SK-N-SH (cell line): ENCODE data around the gene SULT2B1. TPM values are rescaled to one million over a fixed set of nuclear protein-coding genes. Genes with fewer than 3 reads are reported as not detected.

ENCODE experiments used
- CTCF ChIA-PET: fragments of 300-600, 350-600 bp; formaldehyde crosslinking; extraction: SDS; loops from one replicate; lab custom pipeline; 2021; lab: Yijun Ruan, JAX
- POLR2A ChIA-PET: fragments of 350-600 bp; sonication (Branson Sonifier 250); formaldehyde crosslinking; extraction: SDS; loops from one replicate; lab custom pipeline; 2020; ENCODE audit warnings: antibody characterized with exemption, inconsistent platforms; lab: Yijun Ruan, JAX
- DNase-seq: peaks from one replicate; pipeline ENCODE4 v3.0.0; 2012
- H2AFZ ChIP-seq: fragments of 200-600 bp; sonication (generic); 2 replicates; pipeline ENCODE4 v1.8.1; 2016; ENCODE audit warnings: antibody characterized with exemption, mild to moderate bottlenecking, low read depth
- H3F3A ChIP-seq: fragments of 200-600 bp; sonication (generic); replicated peaks from 2 replicates; pipeline ENCODE3; 2016; ENCODE audit warnings: antibody characterized with exemption, mild to moderate bottlenecking; ENCODE audit not compliant: insufficient read depth
- H3K27ac ChIP-seq, 2 experiments: fragments of 200-500 bp in 1 of 2; fragments of 200-600 bp in 1 of 2; sonication (Bioruptor generic) in 1 of 2; sonication (generic), shearing (Covaris generic) in 1 of 2; 2 replicates each; pipeline versions ENCODE4 v1.5.1 to v1.6.1; 2014 to 2016; ENCODE audit warnings: low read depth in 2 of 2, inconsistent platforms in 1 of 2, low read length in 1 of 2, mild to moderate bottlenecking in 1 of 2, mixed read lengths in 1 of 2
- H3K27me3 ChIP-seq: fragments of 200-600 bp; sonication (generic), shearing (Covaris generic); 2 replicates; pipeline ENCODE4 v1.6.1; 2016; ENCODE audit warnings: mixed run types; ENCODE audit not compliant: insufficient read depth
- H3K36me3 ChIP-seq, 2 experiments: fragments of 200-500 bp in 1 of 2; fragments of 200-600 bp in 1 of 2; sonication (Bioruptor generic) in 1 of 2; sonication (generic) in 1 of 2; replicated peaks in 1 of 2; 2 replicates each; pipeline versions ENCODE3 to v1.5.1; 2014 to 2016; ENCODE audit warnings: low read length in 1 of 2, mild to moderate bottlenecking in 1 of 2; ENCODE audit not compliant: insufficient read depth in 2 of 2, control insufficient read depth in 1 of 2
- H3K4me1 ChIP-seq, 2 experiments: fragments of 200-500 bp in 1 of 2; fragments of 200-600 bp in 1 of 2; sonication (Bioruptor generic) in 1 of 2; sonication (generic), shearing (Covaris generic) in 1 of 2; 2 replicates each; pipeline versions ENCODE4 v1.5.1 to v1.6.1; 2014 to 2016; ENCODE audit warnings: low read depth in 1 of 2, low read length in 1 of 2, mixed run types in 1 of 2; ENCODE audit not compliant: insufficient read depth in 2 of 2, control insufficient read depth in 1 of 2
- H3K4me2 ChIP-seq: fragments of 200-600 bp; sonication (generic), shearing (Covaris generic); 2 replicates; pipeline ENCODE4 v1.6.1; 2017; ENCODE audit warnings: mixed run types
- H3K4me3 ChIP-seq, 2 experiments: fragments of 200-500 bp in 1 of 2; fragments of 200-600 bp in 1 of 2; sonication (Bioruptor generic) in 1 of 2; sonication (generic), shearing (Covaris generic) in 1 of 2; 2 replicates each; pipeline versions ENCODE4 v1.5.1 to v1.8.1; 2014 to 2016; ENCODE audit warnings: low read depth in 2 of 2, inconsistent platforms in 1 of 2, low read length in 1 of 2, mild to moderate bottlenecking in 1 of 2, mixed read lengths in 1 of 2, moderate library complexity in 1 of 2
- H3K79me2 ChIP-seq: fragments of 200-600 bp; sonication (generic); 2 replicates; pipeline ENCODE4 v1.8.1; 2017; ENCODE audit warnings: mild to moderate bottlenecking; ENCODE audit not compliant: insufficient read depth
- H3K9ac ChIP-seq: fragments of 200-600 bp; sonication (generic); 2 replicates; pipeline ENCODE4 v1.6.1; 2017; ENCODE audit warnings: mixed run types
- H3K9me2 ChIP-seq: fragments of 200-600 bp; sonication (generic); 2 replicates; pipeline ENCODE4 v1.6.1; 2017; ENCODE audit warnings: mixed run types
- H3K9me3 ChIP-seq: fragments of 200-600 bp; sonication (generic); 2 replicates; pipeline ENCODE4 v1.6.1; 2017; ENCODE audit warnings: mixed run types, mild to moderate bottlenecking, moderate library complexity
- H4K20me1 ChIP-seq: fragments of 200-600 bp; sonication (generic); 2 replicates; pipeline ENCODE4 v1.6.1; 2017; ENCODE audit warnings: mild to moderate bottlenecking, mixed run types; ENCODE audit not compliant: insufficient read depth
- CHD2 ChIP-seq: fragments of 150-350 bp; IDR thresholded peaks from 2 replicates; pipeline ENCODE4 v1.6.1; 2018; ENCODE audit warnings: low read length; ENCODE audit not compliant: partially characterized antibody
- ELF1 ChIP-seq: IDR thresholded peaks from 2 replicates; pipeline ENCODE4 v1.4.0; 2012
- EP300 ChIP-seq, 2 experiments: IDR thresholded peaks; 2 replicates each; pipeline versions ENCODE4 v1.4.0 to v1.6.1; 2012; ENCODE audit warnings: borderline replicate concordance in 1 of 2, low read depth in 1 of 2, low read length in 1 of 2
- FOSL2 ChIP-seq: IDR thresholded peaks from 2 replicates; pipeline ENCODE4 v1.4.0; 2012; ENCODE audit warnings: low read depth, mild to moderate bottlenecking, moderate library complexity, borderline replicate concordance
- FOXM1 ChIP-seq: IDR thresholded peaks from 2 replicates; pipeline ENCODE4 v1.4.0; 2012; ENCODE audit warnings: low read depth, mild to moderate bottlenecking
- GABPA ChIP-seq: IDR thresholded peaks from 2 replicates; pipeline ENCODE4 v1.4.0; 2012; ENCODE audit warnings: low read depth, mild to moderate bottlenecking
- MXI1 ChIP-seq: IDR thresholded peaks from 2 replicates; pipeline ENCODE4 v1.6.1; 2012; ENCODE audit warnings: mild to moderate bottlenecking, low read depth, low read length, improper control_type of control experiment
- NRF1 ChIP-seq: IDR thresholded peaks from 2 replicates; pipeline ENCODE4 v1.6.1; 2012; ENCODE audit warnings: low read depth, mild to moderate bottlenecking, low read length
- RCOR1 ChIP-seq: fragments of 150-350 bp; IDR thresholded peaks from 2 replicates; pipeline ENCODE4 v1.6.1; 2017; ENCODE audit warnings: antibody characterized with exemption, low read length
- RXRA ChIP-seq: IDR thresholded peaks from 2 replicates; pipeline ENCODE4 v1.4.0; 2012; ENCODE audit warnings: low read depth, mild to moderate bottlenecking, borderline replicate concordance
- SIN3A ChIP-seq: IDR thresholded peaks from 2 replicates; pipeline ENCODE4 v1.6.1; 2012; ENCODE audit warnings: low read depth, mild to moderate bottlenecking, low read length, moderate library complexity, borderline replicate concordance
- TAF1 ChIP-seq: IDR thresholded peaks from 2 replicates; pipeline ENCODE4 v1.6.1; 2012; ENCODE audit warnings: low read depth, mild to moderate bottlenecking, low read length, moderate library complexity, borderline replicate concordance
- YY1 ChIP-seq: IDR thresholded peaks from 2 replicates; pipeline ENCODE4 v1.4.0; 2012; ENCODE audit warnings: low read depth, mild to moderate bottlenecking
- WGBS: methylation state at CpG from one replicate; pipeline ENCODE4 v1.1.6; 2017; ENCODE audit warnings: low lambda C conversion rate; 5-methylcytosine and 5-hydroxymethylcytosine counted together
- polyA plus RNA-seq, 3 experiments: library from polyadenylated mRNA; depleted of rRNA; stranded (reverse); fragments of >200 nt; gene quantifications; 2 replicates each; pipeline ENCODE4 v1.2.3, GENCODE V29; 2012
- TF ChIP-seq, protein P1 (sequence below): fragments of 150-350 bp; IDR thresholded peaks from 2 replicates; pipeline ENCODE4 v1.6.1; 2017; ENCODE audit warnings: antibody characterized with exemption, low read length, low read depth, borderline replicate concordance
- TF ChIP-seq, protein P2 (sequence below): IDR thresholded peaks from 2 replicates; pipeline ENCODE4 v1.4.0; 2012; ENCODE audit warnings: low read depth, borderline replicate concordance
- TF ChIP-seq, protein P3 (sequence below): IDR thresholded peaks from 2 replicates; pipeline ENCODE4; 2012
- TF ChIP-seq, protein P4 (sequence below): IDR thresholded peaks from 2 replicates; pipeline ENCODE4 v1.6.1; 2012; ENCODE audit warnings: mild to moderate bottlenecking, low read depth, low read length, moderate library complexity

The SULT2B1 gene
- polyA plus RNA-seq, 1 of the 3 experiments (the other 2 are of a cell fraction): 0.92 TPM

DNA sequence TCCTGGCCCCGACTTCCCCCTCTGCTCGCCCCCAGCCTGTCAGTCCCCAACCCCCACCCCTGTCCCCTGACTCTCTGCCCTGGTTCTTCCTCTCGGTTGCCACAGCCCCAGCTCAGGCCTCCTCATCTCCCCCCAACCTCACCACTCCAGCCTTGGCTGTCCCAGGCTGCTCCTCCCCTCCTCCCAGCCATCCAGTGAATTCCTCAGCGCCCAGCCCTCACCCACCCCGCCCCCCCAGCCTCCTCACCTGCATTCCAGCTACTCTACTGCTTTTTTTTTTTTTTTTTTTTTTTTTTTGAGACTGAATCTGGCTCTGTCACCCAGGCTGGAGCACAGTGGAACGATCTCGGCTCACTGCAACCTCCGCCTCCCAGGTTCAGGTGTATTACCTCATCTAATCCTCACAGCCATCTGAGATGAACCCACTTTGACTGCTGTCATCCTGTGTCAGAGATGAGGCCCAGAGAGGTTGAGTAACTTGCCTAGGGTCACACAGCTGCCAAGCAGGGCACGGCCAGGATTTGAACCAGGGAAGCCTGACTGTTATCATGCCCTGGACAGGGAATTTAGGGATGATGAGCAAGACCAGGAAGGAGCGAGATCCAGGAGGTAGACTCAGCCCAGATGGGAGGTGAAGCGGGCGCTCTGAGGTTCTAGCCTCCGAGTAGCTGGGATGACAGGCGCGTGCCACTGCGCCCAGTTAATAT is 2.6 kb downstream of the SULT2B1 start:
- Histone ChIP-seq H3K27ac (no peak overlapping the region), H3K36me3 (no peaks in the 10 kb centered on the region), H3F3A (peaks cover 12% of the 10 kb centered on the region), H3K4me2 (no peak overlapping the region), H3K9ac (no peak overlapping the region), H3K4me1 (peaks cover 0 to 4% of the 10 kb centered on the region in 2 experiments; a peak in 1 of 4 replicates), H3K9me3 (no peaks in the 10 kb centered on the region), H3K27me3 (no peaks in the 10 kb centered on the region), H2AFZ (no peak overlapping the region), H3K9me2 (no peaks in the 10 kb centered on the region), H3K79me2 (no peaks in the 10 kb centered on the region), H3K4me3 (no peak overlapping the region), H4K20me1 (no peaks in the 10 kb centered on the region)
- DNase-seq: no peak
- ChIA-PET CTCF (interaction anchor here (0.8 to 2.0 kb wide), 2 partner anchors 29 to 55 kb away, joined by 3 to 8 read pairs; no protein-coding TSS in a partner anchor), POLR2A (no interaction called here)
- WGBS: 84% methylated on average over 16 of the region's 16 CpGs
- TF ChIP-seq, protein P1, sequence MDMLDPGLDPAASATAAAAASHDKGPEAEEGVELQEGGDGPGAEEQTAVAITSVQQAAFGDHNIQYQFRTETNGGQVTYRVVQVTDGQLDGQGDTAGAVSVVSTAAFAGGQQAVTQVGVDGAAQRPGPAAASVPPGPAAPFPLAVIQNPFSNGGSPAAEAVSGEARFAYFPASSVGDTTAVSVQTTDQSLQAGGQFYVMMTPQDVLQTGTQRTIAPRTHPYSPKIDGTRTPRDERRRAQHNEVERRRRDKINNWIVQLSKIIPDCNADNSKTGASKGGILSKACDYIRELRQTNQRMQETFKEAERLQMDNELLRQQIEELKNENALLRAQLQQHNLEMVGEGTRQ: no peak
- TF ChIP-seq NRF1 (no peak), EP300 (IDR thresholded peaks at IDR 0.05; ENCODE audit: borderline replicate concordance in 1 of 2, low read depth in 1 of 2, low read length in 1 of 2) (no peak), ELF1 (no peak), RXRA (no peak), YY1 (no peak), GABPA (no peak), FOXM1 (no peak), SIN3A (no peak), RCOR1 (no peak), CHD2 (no peak), MXI1 (no peak), TAF1 (no peak), FOSL2 (no peak)
- TF ChIP-seq, protein P2, sequence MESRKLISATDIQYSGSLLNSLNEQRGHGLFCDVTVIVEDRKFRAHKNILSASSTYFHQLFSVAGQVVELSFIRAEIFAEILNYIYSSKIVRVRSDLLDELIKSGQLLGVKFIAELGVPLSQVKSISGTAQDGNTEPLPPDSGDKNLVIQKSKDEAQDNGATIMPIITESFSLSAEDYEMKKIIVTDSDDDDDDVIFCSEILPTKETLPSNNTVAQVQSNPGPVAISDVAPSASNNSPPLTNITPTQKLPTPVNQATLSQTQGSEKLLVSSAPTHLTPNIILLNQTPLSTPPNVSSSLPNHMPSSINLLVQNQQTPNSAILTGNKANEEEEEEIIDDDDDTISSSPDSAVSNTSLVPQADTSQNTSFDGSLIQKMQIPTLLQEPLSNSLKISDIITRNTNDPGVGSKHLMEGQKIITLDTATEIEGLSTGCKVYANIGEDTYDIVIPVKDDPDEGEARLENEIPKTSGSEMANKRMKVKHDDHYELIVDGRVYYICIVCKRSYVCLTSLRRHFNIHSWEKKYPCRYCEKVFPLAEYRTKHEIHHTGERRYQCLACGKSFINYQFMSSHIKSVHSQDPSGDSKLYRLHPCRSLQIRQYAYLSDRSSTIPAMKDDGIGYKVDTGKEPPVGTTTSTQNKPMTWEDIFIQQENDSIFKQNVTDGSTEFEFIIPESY: no peak
- TF ChIP-seq, protein P3, sequence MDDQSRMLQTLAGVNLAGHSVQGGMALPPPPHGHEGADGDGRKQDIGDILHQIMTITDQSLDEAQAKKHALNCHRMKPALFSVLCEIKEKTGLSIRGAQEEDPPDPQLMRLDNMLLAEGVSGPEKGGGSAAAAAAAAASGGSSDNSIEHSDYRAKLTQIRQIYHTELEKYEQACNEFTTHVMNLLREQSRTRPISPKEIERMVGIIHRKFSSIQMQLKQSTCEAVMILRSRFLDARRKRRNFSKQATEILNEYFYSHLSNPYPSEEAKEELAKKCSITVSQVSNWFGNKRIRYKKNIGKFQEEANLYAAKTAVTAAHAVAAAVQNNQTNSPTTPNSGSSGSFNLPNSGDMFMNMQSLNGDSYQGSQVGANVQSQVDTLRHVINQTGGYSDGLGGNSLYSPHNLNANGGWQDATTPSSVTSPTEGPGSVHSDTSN: no peak
- TF ChIP-seq, protein P4, sequence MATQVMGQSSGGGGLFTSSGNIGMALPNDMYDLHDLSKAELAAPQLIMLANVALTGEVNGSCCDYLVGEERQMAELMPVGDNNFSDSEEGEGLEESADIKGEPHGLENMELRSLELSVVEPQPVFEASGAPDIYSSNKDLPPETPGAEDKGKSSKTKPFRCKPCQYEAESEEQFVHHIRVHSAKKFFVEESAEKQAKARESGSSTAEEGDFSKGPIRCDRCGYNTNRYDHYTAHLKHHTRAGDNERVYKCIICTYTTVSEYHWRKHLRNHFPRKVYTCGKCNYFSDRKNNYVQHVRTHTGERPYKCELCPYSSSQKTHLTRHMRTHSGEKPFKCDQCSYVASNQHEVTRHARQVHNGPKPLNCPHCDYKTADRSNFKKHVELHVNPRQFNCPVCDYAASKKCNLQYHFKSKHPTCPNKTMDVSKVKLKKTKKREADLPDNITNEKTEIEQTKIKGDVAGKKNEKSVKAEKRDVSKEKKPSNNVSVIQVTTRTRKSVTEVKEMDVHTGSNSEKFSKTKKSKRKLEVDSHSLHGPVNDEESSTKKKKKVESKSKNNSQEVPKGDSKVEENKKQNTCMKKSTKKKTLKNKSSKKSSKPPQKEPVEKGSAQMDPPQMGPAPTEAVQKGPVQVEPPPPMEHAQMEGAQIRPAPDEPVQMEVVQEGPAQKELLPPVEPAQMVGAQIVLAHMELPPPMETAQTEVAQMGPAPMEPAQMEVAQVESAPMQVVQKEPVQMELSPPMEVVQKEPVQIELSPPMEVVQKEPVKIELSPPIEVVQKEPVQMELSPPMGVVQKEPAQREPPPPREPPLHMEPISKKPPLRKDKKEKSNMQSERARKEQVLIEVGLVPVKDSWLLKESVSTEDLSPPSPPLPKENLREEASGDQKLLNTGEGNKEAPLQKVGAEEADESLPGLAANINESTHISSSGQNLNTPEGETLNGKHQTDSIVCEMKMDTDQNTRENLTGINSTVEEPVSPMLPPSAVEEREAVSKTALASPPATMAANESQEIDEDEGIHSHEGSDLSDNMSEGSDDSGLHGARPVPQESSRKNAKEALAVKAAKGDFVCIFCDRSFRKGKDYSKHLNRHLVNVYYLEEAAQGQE: no peak
